Retina (tissue), 1 donor: Measurements from ENCODE around the gene TM9SF1.

Experiments
- DNase-seq: peaks from one replicate; pipeline ENCODE4 v3.0.0-alpha.2; 2016

The TM9SF1 gene

DNA sequence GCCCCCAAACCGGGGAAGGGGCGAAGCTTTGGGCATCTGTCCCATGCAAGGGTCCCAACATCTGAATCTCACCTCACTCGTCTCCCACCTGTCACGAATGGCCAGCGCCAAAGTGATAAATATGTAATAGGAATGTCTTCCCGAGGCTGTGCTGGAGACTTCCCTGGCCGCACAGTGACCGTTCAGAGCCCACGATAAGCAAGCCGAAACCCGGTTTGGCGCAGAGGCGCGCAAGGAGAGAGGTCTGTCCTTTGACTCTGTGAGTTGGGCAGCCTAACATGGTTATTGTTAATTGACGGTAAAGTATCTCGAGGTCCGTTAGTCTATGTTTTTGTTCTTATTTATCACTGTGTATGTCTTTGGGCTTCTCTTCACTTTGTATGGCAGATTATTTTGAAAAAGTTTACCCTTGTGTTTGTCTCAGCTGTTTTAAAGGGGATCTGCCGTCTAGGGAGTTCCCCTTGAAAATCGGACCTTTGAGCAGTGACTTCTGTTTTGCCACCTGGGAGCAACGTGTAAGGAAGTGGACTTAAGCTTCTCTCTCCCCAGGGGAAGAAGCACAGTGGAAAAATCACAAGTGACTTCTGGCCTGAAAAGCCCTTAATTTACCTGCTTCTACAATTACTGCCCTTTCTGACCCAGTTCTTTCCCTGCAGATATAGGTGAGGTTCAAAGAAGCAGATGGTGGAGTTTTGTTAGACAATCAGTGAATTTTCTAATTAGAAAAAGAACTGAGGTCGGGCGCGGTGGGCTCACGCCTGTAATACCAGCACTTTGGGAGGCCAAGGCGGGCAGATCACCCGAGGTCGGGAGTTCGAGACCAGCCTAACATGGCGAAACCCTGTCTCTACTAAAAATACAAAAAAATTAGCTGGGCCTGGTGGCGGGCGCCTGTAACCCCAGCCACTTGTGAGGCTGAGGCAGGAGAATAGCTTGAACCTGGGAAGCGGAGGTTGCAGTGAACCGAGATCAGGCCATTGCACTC, 1.1 kb upstream of the TM9SF1 start:
- no peak for DNase-seq

DNA sequence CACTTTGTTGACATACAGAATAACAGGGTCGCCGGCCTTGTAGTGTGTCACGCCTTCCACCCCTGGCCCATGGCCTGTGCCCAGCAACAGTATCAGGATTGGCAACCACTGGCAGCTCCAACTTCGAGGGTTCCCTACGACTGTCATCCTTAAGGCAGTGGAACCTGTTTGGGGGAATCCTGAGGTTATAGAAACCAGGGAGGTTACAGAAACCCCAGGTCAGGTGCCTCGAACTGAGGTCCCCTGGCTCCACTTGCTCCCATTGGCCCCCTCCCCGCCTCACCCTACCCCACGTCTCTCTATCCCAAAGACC, 412 bp downstream of the TM9SF1 start:
- DNase-seq: no peak

DNA sequence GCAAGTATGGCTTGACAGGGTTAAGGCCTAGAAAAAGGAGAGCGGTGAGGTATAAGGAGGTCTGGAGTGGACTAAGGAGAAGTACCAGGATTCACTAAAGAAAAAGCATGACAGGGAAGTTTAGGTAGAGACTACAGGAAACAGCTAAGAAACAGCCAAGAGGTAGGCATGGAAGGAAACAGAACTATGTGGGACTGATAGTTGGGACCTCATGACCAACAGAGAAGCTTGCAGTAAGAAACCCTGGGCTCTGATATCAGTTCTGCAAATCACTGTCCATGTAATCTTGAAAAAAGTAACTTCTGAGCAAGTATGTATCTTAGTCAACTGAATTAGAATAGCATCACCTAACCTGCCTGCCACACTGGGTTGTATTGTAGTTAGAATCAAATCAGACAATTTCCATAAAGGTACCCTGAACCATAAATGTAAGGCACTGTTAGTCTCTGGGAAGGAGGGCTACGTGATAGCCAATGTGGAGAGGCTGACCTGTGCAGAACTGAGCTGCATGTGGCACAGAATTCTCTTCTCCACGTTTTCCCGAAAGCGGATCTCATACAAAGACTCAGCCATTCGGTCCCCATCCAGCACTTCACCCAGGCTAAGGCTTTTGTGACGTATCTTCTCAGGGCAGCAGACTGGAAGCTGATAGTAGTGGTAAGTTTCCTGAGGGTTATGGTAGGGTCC, 912 bp downstream of the TM9SF1 start:
- DNase-seq: no peak

DNA sequence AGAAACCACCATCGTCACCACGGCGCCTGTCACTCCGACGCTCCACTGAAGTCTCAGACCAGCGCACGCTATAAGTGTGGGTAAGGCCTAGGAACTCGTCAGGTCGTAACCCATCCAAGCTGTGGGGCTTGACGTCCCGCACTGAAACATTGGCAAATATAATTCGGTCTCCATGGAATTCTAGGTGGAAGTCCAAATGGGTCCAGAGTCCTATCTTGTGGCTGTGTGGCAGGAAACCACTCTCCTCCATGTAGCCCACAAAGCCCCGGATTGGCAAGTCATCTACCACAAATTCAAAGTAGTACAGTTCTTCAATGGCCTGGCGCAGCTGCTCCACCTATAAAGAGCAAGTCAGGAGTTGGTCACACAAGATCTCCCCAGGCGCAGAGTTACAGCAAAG, 2.3 kb downstream of the TM9SF1 start:
- no peak for DNase-seq

DNA sequence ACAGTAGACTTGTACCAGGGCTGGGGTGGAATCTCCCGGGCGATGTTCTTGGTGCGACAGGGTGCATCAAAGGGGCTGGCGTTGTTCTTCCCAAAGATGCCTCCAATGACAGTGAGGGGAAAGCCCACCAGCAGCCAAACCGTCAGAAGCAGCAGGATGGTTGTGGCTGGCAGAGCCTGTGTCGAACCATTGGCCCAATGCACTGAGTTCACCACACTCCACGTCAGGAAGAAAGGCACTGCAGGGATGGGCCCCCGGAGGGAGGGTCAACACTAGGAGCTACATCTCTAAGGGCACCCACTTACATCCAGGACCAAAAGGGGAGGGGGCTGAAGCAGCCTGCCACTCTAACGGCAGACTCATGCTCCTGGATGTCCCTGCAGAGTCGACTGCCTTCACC, 4.8 kb downstream of the TM9SF1 start:
- no peak for DNase-seq

DNA sequence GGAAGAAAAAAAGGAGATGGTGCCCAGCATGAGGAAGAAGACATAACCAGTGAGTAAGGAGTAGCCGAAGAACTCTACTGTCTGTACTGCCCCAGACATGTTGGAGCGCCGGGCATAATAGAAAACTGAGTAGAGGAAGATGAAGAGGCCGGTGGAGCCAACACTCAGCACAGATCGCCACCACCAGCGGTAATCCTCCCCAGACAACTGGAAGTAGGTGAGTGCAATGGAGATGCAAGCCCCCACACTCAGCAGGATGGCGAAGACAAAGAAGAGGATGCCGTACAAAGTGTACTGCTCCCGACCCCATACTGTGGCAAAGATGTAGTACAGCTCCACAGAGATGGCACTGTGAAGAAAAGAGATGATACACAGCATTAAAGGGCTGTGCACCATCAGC, 5.8 kb downstream of the TM9SF1 start:
- DNase-seq: no peak

DNA sequence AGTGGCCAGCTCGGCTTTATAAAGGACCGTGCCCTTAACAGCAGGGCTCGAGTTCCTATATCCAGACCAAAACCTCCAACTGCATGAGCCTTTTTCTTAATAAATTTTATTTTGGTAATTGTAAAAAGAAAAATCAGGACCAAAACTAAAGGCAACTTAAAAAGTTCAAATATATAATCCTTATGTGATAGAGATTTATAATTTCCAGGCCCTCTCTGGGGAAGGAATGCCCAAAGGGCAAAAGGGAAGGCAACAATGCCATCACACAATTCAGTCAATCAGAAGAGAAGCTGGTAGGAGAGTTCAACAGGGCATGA, 6.2 kb downstream of the TM9SF1 start:
- DNase-seq: no peak

DNA sequence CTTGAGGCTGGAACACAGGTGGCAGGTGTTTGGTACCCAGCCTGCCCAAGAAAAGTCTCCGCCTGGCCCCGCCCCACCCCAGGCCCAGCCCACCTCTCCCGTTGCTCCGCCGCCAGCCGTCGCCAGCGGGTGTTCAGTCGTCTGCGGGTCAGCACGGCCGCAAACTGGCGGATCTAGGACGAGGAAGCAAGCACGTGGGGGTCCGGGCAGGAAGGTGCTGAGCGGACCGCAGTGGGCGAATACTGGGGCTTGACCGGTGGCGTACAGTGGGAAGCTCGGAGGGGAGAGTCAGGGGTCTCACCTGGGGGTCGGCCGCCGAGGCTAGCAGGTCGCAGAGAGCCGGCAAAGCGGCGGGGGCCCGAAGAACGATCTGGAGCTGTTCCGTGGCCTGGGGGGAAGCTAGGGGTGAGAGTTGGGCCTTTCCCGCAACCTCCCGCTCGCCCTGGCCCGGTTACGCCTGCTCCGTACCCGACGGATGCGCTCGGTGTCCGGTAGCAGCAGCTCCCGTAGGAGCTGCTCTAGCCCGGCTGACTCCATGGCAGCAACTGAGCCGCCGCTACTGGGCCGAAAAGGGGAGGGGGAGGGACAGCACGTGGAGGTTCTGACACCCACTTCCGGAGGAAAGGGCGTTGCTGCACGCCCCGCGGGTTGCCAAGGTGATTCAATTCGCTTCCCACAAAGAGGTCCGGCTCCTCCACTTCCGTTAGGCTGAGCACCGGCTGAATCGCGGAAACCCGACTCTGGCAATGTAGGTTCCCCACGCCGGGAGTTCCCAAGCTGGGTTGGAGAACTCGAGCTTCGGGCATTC, 6.8 kb downstream of the TM9SF1 start, which contains the start of gene IPO4:
Gene IPO4, minus strand, starts transcription at position 566 of the 808 bp plus-strand sequence. Its CDS starts 29 bp downstream, at position 537.
- peak; percentile 92 for DNase-seq

DNA sequence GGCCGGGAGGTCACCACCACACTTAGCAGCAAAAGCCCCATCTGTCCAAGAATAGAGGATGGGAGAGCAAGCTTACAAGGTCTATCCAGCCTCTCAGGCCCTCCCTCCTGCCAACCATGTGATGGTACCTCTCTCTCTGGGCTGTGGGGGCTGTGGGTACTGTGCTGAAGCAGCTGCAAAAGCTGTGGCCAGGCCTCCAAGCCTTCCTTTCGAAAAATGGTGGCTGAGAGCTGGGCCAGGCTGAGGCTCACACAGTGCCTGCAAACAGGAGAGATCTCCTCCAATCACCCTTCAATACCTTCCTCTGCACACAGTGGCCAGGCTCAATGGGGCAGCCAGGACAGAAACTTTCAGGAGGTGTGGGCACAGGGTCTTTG, 7.7 kb downstream of the TM9SF1 start:
- no peak for DNase-seq

DNA sequence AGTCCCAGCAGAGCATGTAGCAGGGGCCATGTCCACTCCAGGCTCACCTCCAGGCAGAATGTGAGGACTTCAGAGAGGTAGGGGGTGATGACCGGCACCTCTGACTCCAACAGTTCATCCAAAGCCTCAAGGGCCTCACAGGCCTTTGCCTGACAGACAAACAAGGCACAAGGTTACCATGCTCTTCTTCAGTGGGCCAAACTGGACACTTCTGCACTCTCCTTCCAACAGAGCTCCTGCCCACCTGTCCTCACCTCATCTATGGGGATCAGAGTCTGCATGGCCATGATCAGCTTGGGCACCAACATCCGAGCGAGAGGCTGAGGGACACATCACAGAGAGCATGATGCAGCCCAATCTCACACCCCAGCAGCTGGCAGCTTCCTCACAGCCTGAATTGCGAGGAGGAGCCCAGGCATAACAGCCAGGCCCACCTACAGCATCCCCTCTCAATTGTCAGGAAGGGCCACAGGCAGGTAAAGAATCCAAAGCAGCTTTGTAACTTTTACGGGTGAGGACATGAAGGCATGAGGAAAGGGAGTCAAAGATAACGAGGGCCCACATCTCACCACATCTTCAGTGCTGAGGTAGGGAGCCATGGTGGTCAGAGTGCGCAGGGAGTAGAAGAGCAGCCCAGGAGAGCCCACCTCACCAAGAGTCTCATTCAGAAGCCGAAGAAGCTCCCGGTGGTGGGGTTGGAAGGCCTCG, 8.3 kb downstream of the TM9SF1 start:
- DNase-seq: no peak

DNA sequence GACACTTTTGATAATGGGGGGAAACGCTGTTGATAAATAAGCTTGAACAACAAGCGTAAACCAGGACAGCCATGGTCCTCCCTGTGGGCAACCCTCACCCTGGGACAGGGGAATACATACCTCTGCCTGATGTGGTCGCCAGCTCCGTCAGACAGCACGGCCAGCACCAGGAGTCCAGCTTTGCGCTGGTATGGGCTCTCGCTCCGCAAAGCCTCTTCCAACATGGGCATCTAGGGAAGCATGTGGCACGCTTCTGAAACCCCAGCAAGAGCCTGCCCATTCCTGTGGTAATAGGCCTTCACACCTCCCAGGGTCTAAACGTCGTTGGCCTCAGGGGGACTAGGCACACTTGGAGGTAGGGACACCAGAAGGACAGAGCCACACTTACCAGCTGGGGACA, 9.5 kb downstream of the TM9SF1 start:
- no peak for DNase-seq

DNA sequence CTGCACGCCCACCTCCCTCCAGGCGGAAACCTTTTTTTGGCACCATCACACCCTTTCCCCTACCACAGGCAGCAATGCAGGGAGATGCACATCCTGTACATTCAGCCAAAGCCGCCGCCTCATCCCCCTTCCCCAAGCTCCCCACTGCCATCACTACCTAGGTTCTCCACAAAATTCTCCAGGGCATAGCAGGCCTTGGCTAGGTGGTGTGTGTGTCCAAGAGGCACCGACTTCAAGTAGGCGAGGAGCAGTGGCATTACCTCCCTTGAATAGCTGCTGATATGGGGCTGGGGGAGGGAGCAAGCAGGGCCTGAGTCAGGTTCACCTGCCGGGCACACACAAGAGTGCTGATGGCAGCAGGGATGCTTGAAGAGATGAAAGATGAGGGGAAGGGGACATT, 10.2 kb downstream of the TM9SF1 start:
- no peak for DNase-seq

DNA sequence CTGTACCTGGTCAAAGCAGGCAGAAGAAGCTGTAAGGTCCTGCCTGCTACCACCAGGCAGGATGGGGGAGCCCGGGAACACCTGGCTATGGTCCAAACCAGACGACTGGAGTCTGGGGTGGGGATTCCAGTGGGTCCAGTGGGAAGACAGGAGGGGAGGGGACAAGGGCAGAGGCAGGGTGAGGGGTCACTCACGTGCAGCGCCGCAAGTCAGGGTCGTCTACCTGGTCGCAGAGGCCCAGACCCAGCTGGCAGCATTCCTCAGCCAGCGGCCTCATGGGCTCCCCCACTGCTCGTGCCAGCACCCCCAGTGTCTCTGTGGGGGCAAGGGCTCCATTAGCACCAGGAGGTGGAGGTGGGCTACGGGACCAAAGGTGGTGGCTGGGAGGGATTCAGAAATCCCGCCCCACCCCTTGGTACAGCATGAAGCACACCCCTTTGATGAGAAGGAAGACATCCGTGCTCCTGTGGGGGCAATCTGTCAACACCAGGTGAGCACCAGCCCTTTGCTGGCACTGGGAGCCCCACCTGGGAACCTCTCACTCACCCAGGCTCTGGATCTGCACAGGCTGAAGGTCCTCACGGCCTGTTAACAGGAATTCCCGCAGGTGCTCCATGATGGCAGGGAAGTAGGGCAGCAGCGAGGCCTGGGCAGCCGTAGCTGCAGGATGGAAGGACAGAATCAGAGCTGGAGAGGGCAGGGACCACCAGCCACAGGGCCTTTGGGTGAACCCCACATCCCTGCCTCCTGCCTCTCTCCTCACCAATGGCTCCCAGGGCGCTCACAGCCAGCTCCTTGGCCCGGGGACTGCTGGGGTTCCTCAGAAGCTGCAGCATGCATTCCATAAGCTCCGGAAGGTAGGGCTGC, 10.9 kb downstream of the TM9SF1 start:
- no peak for DNase-seq

DNA sequence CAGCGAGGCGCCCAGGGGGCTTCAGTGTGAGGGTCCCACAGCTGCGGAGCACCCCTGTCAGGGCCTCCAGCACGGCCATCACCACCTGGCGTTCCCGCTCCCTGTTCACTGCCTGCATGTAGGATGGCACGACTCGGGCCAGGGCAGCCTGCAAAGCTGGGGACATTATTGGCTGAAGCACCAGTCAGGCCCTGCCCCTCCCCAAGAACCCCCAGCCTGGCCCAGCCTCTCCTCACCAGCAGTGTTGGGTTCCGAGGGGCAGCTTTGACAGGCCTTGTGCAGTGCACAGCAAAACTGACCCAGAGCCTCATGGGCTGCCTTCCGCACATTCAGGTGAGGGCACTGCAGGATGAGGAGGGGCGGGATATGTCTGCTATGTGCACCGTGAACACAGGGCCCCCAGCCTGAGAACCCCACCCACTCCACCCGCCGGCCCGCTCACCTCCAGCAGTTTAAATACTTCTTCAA, 12.2 kb downstream of the TM9SF1 start:
- DNase-seq: no peak

DNA sequence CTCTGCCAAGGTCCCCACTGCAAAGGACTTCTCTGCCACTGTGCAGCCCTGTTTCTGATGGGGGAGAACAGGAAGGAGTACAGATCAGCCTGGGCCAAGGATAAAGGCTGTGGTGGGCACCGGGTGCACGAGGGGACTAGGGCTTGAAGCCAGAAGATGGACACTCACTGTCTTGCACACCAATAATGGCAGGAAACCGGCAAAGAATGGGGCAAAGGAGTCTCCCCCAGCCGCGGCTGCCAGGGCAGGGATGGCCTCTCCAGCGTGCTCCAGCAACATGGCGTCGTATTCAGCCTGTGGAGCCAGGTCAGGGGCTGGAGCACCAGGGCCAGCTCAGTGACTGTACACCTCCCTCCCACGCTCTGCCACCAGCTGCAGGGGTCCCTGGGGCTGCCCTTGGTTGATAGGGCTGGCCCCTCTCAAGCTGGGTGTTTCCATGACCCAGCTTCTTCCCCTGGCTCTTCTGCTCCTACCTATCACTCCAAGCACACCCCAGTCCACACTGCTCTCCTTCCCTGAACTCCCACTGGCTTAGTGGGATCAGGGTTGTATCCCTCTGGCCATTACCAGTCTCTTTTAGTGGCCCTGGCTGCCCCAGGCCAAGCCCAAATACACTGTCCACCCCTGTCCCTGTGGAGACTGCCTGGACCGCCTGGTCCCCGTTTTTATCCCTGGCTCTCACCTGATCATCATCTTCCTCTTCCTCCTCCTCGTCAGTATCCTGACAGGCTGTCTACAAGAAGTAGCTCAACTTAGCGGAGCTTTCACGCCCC, 12.9 kb downstream of the TM9SF1 start:
- no peak for DNase-seq

DNA sequence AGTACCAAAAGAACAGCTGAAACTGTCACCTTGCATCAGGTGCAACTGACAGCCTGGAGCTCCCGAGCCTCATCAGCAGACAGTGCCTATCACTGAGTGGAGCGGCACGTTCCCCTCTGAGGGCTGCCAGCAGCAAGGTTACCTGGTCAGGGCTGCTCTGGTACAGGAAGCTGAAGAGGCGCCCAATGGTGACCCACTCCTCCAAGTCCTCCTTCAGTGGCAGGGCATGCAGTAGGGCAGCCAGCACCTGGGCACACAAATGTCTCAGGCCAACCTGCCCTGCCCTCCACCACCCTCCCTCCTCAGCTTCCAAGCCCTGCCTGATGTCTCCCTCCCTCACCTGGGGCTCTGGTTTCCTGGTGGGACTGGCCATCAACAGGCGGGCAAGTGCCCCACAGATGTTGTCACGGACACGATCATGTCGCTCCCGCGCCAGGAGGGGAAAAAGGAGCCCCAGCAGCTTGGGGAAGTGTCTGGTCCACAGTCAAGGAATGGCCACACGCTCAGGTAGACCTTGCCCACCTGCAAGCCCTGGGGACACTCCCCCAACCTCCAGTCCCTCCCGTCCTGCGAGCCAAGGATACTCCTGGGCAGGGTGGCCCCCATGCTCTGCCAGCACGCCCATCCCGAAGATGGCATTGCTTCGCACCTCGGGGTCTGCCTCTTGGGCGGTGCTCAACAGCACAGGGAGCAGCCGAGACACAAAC, 13.7 kb downstream of the TM9SF1 start:
- DNase-seq: no peak

DNA sequence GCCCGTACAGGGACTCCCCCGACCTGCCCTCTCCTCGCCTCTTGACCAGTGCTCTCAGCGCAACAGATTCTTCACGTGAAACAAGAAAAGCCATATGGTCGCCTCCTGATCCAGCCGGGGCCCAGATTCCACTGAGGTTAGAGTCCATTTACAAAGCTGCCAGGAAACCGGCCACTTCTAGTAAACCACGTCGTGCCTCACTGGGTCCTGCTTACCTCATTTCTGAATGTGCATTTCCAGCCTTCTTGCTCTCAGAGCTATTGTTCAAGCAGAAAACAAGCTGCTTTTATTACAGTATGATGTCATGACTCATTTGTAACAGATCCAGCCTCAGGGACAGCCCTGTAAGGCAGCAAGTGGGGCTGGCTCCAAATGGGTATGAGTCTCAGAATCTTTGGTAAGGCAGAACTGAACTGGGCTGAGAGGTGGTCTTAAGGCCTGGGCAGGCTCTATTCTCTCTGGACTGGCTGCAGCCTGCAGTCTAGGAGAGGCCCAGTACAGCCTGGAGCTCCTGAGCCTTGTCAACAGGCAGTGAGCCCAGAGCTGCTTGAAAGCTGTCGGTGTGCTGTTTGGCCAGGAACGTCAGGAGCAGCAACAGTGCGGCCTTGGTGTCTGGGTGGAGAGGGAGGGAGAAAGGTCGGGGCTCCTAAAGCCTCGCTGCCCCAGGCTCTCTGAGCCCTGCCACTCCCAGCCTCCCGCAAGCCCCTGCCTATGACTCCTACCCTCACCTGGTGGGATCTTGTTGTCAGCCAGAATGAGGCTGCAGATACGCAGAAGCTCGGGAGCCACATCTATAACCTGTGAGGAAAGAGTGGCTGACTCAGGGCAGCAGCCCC, 15.1 kb downstream of the TM9SF1 start:
- no peak for DNase-seq

DNA sequence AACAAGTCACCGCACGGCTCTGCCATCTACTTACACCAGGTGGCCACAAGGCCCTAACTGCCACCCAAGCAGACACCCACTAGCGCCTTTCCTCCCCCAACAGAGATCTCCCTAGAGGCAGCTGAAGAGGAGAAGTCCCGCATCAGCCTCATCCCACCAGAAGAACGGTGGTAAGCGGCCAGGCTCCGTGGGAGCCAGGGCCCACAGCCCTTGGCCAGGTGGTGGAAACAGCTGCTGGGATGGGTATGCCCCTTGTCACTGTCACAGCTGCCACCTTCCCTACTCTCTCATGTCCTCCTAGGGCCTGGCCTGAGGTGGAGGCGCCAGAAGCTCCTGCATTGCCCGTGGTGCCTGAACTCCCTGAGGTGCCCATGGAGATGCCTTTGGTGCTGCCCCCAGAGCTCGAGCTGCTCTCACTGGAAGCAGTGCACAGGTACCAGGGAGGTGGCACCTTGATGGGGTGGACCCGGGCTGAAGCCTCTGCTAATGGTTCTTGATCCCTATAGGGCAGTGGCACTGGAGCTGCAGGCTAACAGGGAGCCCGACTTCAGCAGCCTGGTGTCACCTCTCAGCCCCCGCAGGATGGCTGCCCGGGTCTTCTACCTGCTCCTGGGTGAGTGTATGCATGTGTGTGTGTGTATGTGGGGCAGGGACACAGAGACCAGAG, 15.8 kb downstream of the TM9SF1 start:
- DNase-seq: no peak
